Esophagus muscularis mucosa (tissue), 4 donors: ENCODE results near the gene CSMD2.

Source experiments
- CTCF ChIP-seq, 3 experiments: fragments of 200-600 bp in 2 of 3; fragments of 450-650 bp in 1 of 3; sonication (generic) in 2 of 3; IDR thresholded peaks; one replicate each; pipeline ENCODE4 v1.5.1; 2017 to 2019; ENCODE audit warnings: antibody characterized with exemption in 3 of 3, mild to moderate bottlenecking in 2 of 3, moderate library complexity in 1 of 3
- EP300 ChIP-seq: sonication (generic); formaldehyde crosslinking; IDR thresholded peaks from one replicate; pipeline ENCODE4 v1.6.1; 2017; ENCODE audit warnings: antibody characterized with exemption
- POLR2A ChIP-seq: fragments of 450-650 bp; IDR thresholded peaks from one replicate; pipeline ENCODE4 v1.6.1; 2017; ENCODE audit warnings: antibody characterized with exemption, moderate library complexity, mild to moderate bottlenecking, low read depth
- POLR2AphosphoS5 ChIP-seq, 2 donors: sonication (generic); formaldehyde crosslinking; IDR thresholded peaks; one replicate each; pipeline ENCODE4 v1.6.1; 2017; ENCODE audit warnings: antibody characterized with exemption in 2 of 2

- TF ChIP-seq POLR2AphosphoS5 (IDR thresholded peaks at IDR 0.05) (no peak), CTCF (IDR thresholded peaks at IDR 0.05) (no peak), POLR2A (no peak), EP300 (no peak)
These were observed 629.7 kb downstream of the CSMD2 start for GRCh38 chr1:33535334-33535733.
